Activated CD8-positive, alpha-beta memory T cell treated with anti-CD3 and anti-CD28 coated beads for 48 hours (primary cell): ENCODE data around the gene NUDT8.
A peak's percentile ranks its signal among the peaks of the same experiment; 100 is the strongest.
"Not testable (repeated sequence)": the region's sequence is repeated elsewhere in the genome, so short reads cannot be mapped to it uniquely, and the experiment has no call there.

Experiments used
- DNase-seq, 3 experiments: peaks; one replicate each; pipeline ENCODE4 v3.0.0-alpha.2; 2020; ENCODE audit warnings: low read depth in 2 of 3, low spot score in 2 of 3

NUDT8 gene

GRCh38 chr11:67642173-67643120, 12.7 kb upstream of the NUDT8 start:
- no peak for DNase-seq

DNA sequence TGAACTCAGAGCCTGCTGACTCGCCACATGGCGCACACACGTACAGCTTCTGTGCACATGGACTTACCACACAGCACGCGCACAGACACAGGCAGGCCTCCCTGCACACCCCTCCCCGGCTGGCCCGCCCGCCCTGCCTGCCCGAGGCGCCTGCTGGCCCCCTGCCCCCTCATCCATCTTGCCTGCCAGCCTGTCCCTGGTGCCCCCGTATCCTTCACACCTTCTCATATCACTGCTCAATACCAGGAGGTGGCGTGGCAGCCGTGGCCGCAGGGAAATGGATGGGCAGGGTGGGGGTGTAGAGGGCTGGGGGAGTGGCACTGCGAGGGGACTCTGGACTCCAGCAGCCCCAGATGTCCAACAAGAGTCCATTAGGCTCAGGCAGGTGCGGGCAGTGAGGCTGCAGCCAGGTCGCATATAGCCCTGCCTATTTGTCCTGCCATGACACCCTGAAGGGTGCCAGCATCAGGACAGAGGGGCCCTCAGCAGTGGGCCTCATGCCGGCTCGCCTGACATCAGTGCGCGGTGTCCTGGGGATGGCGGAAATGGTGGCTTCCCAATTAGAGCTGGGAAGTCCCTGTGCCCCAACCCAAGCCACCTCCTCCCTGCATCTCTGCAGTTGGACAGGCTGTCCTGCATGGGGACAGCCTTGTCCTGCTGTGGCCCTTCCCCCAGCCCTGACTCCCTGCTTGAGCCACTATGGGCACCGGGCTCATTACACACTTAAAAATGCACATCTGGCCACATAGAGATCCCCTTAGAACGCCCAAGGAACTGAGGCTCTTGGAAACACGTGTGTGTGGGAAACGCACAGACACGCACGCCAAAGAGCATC, 11.8 kb upstream of the NUDT8 start:
- DNase-seq: no peak

DNA sequence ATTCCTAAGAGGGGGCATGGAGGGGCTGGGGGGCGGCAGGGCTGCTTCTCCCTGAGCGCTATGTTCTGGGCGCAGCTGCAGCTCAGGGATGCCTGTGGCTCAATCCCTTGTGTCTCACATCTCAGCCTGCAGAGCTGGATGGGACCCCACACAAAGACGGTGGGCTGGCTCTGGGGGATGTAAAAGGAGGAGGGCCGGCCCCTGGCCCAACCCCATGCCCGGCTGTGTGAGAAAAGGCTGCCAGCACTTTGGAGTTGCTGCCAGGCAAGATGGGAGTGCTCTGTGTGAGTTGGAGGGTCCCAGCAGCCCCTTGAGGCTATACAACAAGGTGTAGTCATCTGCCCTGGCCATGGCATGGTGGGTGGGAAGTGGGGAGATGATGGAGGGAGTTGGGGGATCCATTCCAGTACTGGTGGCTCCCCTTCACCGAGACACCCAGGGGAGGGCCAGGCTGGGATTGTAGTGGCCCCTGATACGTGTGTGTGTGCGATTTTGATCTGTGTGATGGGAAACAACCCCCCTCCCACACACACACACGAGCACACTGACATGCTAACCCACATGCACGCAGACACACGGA, 11.1 kb upstream of the NUDT8 start:
- DNase-seq: no peak

DNA sequence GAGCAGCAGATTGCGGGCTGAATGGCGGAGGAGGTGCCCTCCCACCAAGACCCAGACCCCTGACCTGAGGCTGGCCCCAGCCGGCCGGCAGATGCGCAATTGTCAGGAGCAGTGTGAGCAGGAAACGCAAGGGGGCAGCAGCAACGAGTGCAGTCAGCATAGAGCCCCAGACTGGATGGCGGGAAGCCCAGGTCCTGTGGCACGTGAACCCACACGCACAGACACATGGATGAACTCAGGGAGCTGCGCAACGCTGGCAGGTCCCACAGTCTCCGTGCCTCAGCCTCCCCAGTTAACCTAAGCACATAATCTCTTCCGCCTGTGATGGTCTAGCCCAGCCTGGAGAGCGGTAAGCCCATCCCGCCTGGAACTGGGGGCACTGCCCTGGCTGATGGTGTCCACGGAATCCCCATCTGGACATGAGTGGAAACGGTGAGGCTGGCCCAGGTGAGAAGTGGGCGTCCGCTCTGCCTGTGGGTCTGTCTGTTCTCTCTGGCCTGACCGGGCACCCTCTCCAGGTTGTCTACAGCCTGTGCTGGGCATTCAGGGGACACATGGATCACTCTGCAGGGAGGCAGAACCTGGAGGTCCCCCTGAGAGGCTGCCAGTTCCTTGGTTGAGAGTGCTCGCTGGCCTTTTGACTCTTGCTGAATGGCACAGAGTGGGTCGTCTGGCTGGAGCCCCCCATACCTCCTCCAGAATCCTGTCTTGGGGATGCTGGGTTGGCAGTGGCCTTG, 10.5 kb upstream of the NUDT8 start:
- DNase-seq: no peak

GRCh38 chr11:67639438-67639859, 9.7 kb upstream of the NUDT8 start, which contains the start of gene TBX10:
TSS of gene TBX10 (minus strand) at chr11:67639763. CDS start at chr11:67639472, 291 bp downstream.
- DNase-seq: no peak

DNA sequence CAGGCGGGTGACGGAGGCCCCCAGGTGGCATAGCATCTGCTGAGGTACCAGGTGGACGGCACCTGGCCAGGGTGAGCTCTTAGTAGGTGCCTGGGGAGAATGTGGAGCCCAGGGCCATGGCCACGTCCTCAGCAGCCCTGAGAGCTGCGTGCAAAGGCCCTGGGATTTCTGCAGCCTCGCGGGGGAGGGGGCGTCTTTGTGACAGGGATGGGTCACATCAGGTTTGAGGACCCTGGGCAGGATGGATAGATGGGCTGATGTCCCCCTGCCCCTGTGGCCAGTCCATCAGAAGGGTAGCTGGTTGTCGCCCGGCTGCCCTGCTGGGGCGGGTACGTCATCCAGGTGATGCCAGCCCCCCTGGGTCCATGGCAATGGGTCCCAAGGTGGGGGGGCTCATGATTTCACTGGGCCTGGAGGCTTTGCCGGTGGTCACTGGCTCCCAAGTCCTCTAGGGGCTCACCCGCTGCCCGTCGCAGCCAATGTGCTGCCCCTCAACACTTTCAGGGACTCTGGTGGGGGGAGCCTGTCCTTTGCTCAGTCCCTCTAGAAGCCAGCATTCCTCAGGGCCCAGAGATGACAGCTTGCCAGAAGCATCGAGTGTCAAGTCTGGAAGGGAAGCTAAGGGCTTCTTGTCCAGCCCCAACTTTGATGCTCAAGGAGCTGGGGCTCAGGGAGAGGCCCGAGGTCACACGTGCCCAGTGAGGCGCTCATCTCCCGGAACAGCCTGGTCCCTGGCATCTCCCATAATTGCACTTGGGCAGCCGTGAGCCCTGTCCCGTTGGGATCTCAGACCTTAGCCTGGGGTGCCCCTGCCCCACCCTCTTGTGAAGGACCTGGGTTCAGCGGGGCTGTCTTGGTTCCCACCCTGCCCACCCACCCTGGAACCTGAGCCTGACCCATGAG, 9.0 kb upstream of the NUDT8 start:
- no peak for DNase-seq

GRCh38 chr11:67637441-67637840, 7.7 kb upstream of the NUDT8 start:
- DNase-seq: not testable (repeated sequence)

DNA sequence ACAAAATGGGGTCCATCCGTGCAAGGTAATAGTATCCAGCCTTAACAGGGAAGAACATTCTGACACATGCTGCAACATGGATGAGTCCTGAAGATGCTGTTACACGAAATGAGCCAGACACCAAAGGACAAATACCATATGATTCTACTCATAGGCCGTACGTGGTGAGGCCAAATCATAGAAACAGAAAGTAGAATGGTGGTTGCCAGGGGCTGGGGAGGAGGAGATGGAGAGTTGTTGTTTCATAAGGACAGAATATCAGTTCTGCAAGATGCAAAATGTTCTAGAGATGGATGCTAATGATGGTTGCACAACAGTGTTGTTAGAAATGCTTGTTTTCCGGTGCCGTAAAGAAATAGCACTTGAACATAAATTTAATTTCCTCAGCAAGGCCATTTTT, 7.2 kb upstream of the NUDT8 start:
- no peak for DNase-seq

- no peak for DNase-seq
Measured at GRCh38 chr11:67635231-67635521, 5.4 kb upstream of the NUDT8 start.

DNA sequence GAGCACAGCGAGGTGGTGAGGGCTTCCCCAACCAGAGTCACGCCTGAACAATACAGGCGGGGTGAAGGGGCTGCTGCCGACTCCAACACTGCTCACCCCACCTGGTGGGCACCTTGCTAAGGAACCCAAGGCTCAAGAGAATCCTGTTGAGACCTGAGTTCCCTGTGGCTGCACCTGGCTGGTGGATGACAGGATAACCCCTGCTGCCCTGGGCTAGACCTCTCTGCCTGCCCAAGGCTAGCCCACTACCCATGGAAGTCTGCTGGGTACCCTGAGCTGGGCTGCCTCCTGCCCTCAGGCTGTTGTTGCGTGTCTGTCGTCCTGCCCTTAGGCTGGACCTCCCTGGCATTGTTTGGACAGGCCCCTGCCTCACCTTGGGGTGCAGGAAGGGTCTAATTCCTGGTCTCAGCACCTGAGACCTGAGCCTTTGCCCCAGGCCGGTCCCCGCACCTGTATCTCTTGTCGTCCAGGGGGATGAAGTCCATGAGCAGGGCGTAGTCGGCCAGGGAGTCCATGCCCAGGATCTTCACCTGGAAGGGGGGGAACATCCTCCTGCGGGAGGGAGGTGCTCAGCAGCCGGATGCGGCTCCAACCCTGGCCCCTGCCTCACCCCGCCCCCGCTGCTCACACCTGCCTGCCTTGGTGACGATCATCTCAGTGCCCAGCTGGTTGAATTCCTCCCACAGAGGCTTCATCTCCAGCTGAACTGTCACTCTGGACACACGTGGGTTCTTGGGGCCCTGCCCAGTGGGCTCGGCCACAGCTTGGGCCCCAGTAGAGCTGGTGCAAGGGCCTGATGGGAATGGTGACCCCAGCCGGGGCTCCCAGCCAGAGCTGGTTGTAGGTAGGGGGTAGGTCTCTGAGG, 4.9 kb upstream of the NUDT8 start:
- DNase-seq: no peak

GRCh38 chr11:67633758-67634365, 4.1 kb upstream of the NUDT8 start:
- DNase-seq: no peak

- no peak for DNase-seq
Measured at GRCh38 chr11:67632982-67633755, 3.4 kb upstream of the NUDT8 start.

DNA sequence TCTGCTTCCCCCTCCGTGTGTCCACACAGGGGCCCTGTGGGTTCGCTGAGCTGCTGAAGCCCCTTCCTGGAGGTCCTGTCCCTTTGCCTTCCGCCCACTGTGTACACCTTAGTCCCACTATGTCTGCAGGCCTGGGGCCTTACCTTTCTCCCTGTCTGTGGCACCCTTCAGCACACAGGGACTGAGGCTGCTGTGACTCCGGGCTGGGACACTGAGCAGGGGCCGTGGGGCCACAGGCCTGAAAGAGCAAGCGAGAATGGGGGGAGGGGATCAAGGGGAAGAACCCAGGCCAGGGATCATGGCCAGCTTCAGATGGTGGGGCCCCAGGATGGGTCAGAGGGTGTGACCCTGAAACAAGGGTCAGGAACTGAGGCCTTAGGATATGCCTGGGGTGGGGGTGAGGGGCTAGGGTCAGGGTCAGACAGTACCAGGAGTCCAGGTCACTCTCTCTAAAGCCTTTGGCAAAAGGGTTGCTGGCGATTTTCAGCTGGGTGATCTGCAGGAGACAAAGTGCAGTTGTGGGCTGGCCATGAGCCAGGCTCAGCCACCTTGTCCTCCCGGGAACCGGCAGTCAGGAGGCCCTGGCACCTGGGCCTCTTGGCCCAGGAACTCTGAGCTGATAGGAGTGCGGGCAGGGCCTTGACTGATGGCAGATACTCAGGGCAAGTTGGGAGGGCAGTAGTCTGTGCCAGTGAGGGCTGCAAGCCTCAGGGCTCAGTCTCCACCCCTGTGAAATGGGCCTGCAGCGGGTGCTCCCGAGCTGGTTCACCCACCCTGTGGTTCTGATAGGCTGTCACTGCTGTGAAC, 2.6 kb upstream of the NUDT8 start:
- no peak for DNase-seq

GRCh38 chr11:67631853-67632174, 2.1 kb upstream of the NUDT8 start:
- DNase-seq: no peak

DNA sequence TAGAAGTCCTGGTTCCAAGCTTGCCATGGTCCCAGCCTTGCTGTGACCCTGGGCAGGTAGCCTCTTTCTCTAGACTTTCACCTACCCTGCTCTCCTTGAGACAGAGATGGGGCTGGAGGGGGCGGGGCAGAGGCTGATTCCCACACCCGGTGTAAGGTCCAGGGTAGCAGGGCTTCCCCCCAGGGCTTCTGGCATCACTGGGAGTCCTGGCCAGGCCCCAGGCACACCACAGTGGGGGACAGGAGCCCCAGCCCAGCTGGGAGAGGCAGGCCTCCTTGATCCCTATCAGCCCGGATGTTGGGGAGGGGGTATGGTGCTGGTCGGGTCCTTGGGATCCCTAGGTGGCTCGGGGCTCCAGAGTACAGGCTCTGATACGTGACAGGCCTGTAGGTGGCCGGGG, 1.7 kb upstream of the NUDT8 start:
- no peak for DNase-seq

DNA sequence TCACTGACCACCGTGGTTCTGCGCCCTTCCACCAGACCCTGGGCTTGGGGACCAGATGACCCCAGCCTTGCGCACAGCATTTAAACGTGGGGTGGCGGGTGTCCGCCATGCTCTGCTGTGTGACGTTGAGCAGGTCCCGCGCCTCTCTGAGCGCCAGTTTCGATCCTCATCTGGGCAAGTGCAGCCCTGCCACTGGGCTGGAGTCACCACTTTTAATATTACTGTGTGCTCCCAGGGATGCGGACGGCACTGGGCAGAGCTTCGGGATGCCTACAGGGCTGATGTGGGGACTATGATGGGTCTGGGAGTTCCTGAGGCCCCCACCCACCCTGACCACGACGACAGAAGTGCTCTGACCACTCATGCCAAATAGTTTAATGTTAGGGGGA, 1.2 kb upstream of the NUDT8 start:
- no peak for DNase-seq

- peak; percentile 93 to 95 (median 95) for DNase-seq
Measured at GRCh38 chr11:67630228-67630942, 648 bp upstream of the NUDT8 start.
